Inferior parietal cortex (tissue), 1 donor: ENCODE results near the gene RSPH3.
A peak's percentile ranks its signal among the peaks of the same experiment; 100 is the strongest.
"Not testable (repeated sequence)": the region's sequence is repeated elsewhere in the genome, so short reads cannot be mapped to it uniquely, and the experiment has no call there.

Experiments
- DNase-seq: peaks from one replicate; pipeline ENCODE4 v3.0.0-alpha.2; 2016; ENCODE audit errors: extremely low spot score

The RSPH3 gene

GRCh38 chr6:158972241-158973233 is 27.5 kb downstream of the RSPH3 start:
- DNase-seq = peak; percentile 68

- no peak for DNase-seq
Observed at GRCh38 chr6:158970640-158971275, 29.2 kb downstream of the RSPH3 start.

- no peak for DNase-seq
Observed at GRCh38 chr6:158969148-158969547, 30.9 kb downstream of the RSPH3 start.

GRCh38 chr6:158963020-158963808 is 36.8 kb downstream of the RSPH3 start:
- no peak for DNase-seq

- DNase-seq = no peak
Observed at GRCh38 chr6:158962371-158962770, 37.6 kb downstream of the RSPH3 start.

- peak; percentile 23 for DNase-seq
Observed at GRCh38 chr6:158960026-158960425, 40.0 kb downstream of the RSPH3 start.

GRCh38 chr6:158959552-158959951 is 40.5 kb downstream of the RSPH3 start:
- DNase-seq = no peak

GRCh38 chr6:158958504-158959386 is 41.3 kb downstream of the RSPH3 start:
- no peak for DNase-seq

GRCh38 chr6:158955255-158955654 is 44.7 kb downstream of the RSPH3 start:
- no peak for DNase-seq

- no peak for DNase-seq
Observed at GRCh38 chr6:158954753-158955152, 45.2 kb downstream of the RSPH3 start.

GRCh38 chr6:158952011-158952410 is 48.0 kb downstream of the RSPH3 start:
- DNase-seq = not testable (repeated sequence)

GRCh38 chr6:158951565-158951964 is 48.4 kb downstream of the RSPH3 start:
- DNase-seq = not testable (repeated sequence)

- DNase-seq = no peak
Observed at GRCh38 chr6:158947284-158947683, 52.7 kb downstream of the RSPH3 start.

- DNase-seq = no peak
Observed at GRCh38 chr6:158943380-158944032, 56.5 kb downstream of the RSPH3 start.

GRCh38 chr6:158942349-158942748 is 57.7 kb downstream of the RSPH3 start:
- DNase-seq = no peak

GRCh38 chr6:158941246-158941645 is 58.8 kb downstream of the RSPH3 start:
- DNase-seq = no peak

GRCh38 chr6:158939255-158940159 is 60.5 kb downstream of the RSPH3 start:
- DNase-seq = no peak

GRCh38 chr6:158938811-158939254 is 61.2 kb downstream of the RSPH3 start:
- DNase-seq = no peak

GRCh38 chr6:158938220-158938619 is 61.8 kb downstream of the RSPH3 start:
- DNase-seq = no peak
